Iris pigment epithelial cell (primary cell): Measurements from ENCODE around the gene GALM.
A peak's percentile ranks its signal among the peaks of the same experiment; 100 is the strongest.
"Not testable (repeated sequence)": the region's sequence is repeated elsewhere in the genome, so short reads cannot be mapped to it uniquely, and the experiment has no call there.

Experiments used
- DNase-seq: peaks from one replicate; pipeline ENCODE4 v3.0.0-alpha.2; 2011; ENCODE audit warnings: low read depth

Gene GALM

GRCh38 chr2:38650012-38650411 is 15.9 kb upstream of the GALM start:
- DNase-seq, result no peak

GRCh38 chr2:38650717-38651116 is 15.2 kb upstream of the GALM start:
- no peak for DNase-seq

- no peak for DNase-seq
Measured at GRCh38 chr2:38652431-38653273, 13.3 kb upstream of the GALM start.

- no peak for DNase-seq
Measured at GRCh38 chr2:38653380-38653714, 12.6 kb upstream of the GALM start.

GRCh38 chr2:38653715-38654527 is 12.0 kb upstream of the GALM start:
- peak; percentile 38 for DNase-seq

- no peak for DNase-seq
Measured at GRCh38 chr2:38654528-38655381, 11.2 kb upstream of the GALM start.

- no peak for DNase-seq
Measured at GRCh38 chr2:38655441-38655840, 10.5 kb upstream of the GALM start.

GRCh38 chr2:38656866-38657480 is 8.9 kb upstream of the GALM start:
- DNase-seq, result no peak

GRCh38 chr2:38658613-38659012 is 7.3 kb upstream of the GALM start:
- DNase-seq, result no peak

GRCh38 chr2:38659115-38659514 is 6.8 kb upstream of the GALM start:
- DNase-seq, result no peak

- DNase-seq, result no peak
Measured at GRCh38 chr2:38660282-38660681, 5.6 kb upstream of the GALM start.

GRCh38 chr2:38661306-38661705 is 4.6 kb upstream of the GALM start:
- DNase-seq, result peak; percentile 7

GRCh38 chr2:38666556-38666910 is 619 bp downstream of the GALM start:
- DNase-seq, result peak; percentile 24

- DNase-seq, result no peak
Measured at GRCh38 chr2:38668092-38668491, 2.2 kb downstream of the GALM start.

GRCh38 chr2:38668779-38669479 is 3.0 kb downstream of the GALM start:
- no peak for DNase-seq

GRCh38 chr2:38671303-38671702 is 5.4 kb downstream of the GALM start:
- no peak for DNase-seq

- DNase-seq, result no peak
Measured at GRCh38 chr2:38671946-38672345, 6.0 kb downstream of the GALM start.

GRCh38 chr2:38672445-38673391 is 6.8 kb downstream of the GALM start:
- DNase-seq, result no peak

- DNase-seq, result no peak
Measured at GRCh38 chr2:38676681-38677080, 10.8 kb downstream of the GALM start.

GRCh38 chr2:38680868-38681267 is 15.0 kb downstream of the GALM start:
- not testable (repeated sequence) for DNase-seq
